Measurements from ENCODE around the gene FSCN2.

The FSCN2 gene

GRCh38 chr17:81566461-81567126 lies 38.4 kb downstream of the FSCN2 start:
- peak overlapping the region; percentile 77 for H3K27ac ChIP-seq
- TF ChIP-seq CTCF (conservative IDR thresholded peaks at IDR 0.05) (no peak), ZFX (IDR thresholded peaks at IDR 0.05) (no peak)

GRCh38 chr17:81567191-81567590 lies 39.0 kb downstream of the FSCN2 start:
- TF ChIP-seq CTCF (conservative IDR thresholded peaks at IDR 0.05), result no peak
- TF ChIP-seq ZFX (IDR thresholded peaks at IDR 0.05), result no peak
- H3K27ac ChIP-seq, result peak overlapping the region; percentile 77

- TF ChIP-seq ZFX (IDR thresholded peaks at IDR 0.05) (no peak), CTCF (conservative IDR thresholded peaks at IDR 0.05) (no peak)
- H3K27ac ChIP-seq, result peak overlapping the region; percentile 77; the same call in 1 of the 2 replicates
Observed at GRCh38 chr17:81568416-81568815, 40.2 kb downstream of the FSCN2 start.

GRCh38 chr17:81569986-81570514 lies 41.9 kb downstream of the FSCN2 start:
- no peak overlapping the region for H3K27ac ChIP-seq
- no peak for TF ChIP-seq CTCF (conservative IDR thresholded peaks at IDR 0.05)
- TF ChIP-seq ZFX (IDR thresholded peaks at IDR 0.05), result no peak

- TF ChIP-seq CTCF (conservative IDR thresholded peaks at IDR 0.05), result no peak
- no peak for TF ChIP-seq ZFX (IDR thresholded peaks at IDR 0.05)
Observed at GRCh38 chr17:81570964-81571363, 42.8 kb downstream of the FSCN2 start.

GRCh38 chr17:81572563-81573168 lies 44.5 kb downstream of the FSCN2 start:
- H3K27ac ChIP-seq, result no peak overlapping the region
- no peak for TF ChIP-seq CTCF (conservative IDR thresholded peaks at IDR 0.05)
- no peak for TF ChIP-seq ZFX (IDR thresholded peaks at IDR 0.05)

More at GRCh38 chr17:81570964-81571363, 42.8 kb downstream of the FSCN2 start:
- no peak overlapping the region for H3K27ac ChIP-seq
